ENCODE results near the gene CMSS1.

DNA sequence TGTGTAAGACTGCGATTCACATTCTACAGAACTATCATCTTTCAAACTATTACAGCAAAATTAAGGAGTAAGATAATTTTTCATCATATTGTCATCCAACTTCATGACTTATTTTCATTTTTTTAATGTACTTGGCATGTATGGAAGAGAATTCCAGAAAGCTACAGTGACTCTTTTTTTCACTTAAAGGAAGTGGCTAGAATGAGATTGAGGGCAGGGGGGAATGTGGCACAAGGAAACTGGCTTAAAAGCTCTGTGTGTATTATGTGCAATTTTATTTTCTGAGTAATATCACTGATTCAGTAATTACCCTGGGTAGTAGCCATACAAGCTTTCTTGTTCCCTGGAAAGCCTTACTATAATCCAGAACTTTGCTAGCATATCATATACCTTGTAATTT lies 202.1 kb downstream of the CMSS1 start:
- TF ChIP-seq CTCF (conservative IDR thresholded peaks at IDR 0.05; ENCODE audit: low read depth, low read length) (no peak), EZH2 (IDR thresholded peaks at IDR 0.05; ENCODE audit: borderline replicate concordance, low read depth, low read length, poor library complexity, severe bottlenecking) (no peak)

All from A673 (cell line).